EL (cell line): ENCODE results near the gene DRD2.

Source experiments
- DNase-seq: peaks from one replicate; pipeline ENCODE4 v3.0.0-alpha.2; 2016

The DRD2 gene

GRCh38 chr11:113363406-113363805 is 111.8 kb downstream of the DRD2 start:
- DNase-seq, result no peak
